HG02981 (cell line): ENCODE data around the gene PDE4D.

Experiments
- ATAC-seq: cut with Tn5 transposase; IDR thresholded peaks from one replicate; pipeline ENCODE4 v1.9.1; 2021; ENCODE audit warnings: mild to moderate bottlenecking, moderate library complexity; ENCODE audit not compliant: unreplicated experiment

Gene PDE4D

DNA sequence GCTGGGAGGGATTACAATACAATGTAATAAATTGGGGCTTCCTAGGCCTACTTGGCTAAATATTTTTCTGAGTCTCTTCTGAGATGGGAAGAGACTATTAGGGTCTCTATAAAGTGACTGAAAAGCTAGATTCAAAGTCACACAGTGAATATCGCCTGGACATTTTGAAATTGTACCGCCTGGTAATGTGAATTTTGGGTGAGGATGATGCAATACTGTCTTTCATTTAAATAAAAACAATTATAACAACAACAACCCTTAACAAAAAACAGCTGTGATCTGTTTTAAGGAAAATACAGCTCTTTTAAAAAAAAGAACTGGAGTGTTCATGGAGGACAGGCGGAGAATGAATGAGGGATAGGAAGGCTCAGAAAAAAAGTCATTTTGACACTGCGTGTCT lies 695.6 kb downstream of the PDE4D start:
- ATAC-seq = no peak

DNA sequence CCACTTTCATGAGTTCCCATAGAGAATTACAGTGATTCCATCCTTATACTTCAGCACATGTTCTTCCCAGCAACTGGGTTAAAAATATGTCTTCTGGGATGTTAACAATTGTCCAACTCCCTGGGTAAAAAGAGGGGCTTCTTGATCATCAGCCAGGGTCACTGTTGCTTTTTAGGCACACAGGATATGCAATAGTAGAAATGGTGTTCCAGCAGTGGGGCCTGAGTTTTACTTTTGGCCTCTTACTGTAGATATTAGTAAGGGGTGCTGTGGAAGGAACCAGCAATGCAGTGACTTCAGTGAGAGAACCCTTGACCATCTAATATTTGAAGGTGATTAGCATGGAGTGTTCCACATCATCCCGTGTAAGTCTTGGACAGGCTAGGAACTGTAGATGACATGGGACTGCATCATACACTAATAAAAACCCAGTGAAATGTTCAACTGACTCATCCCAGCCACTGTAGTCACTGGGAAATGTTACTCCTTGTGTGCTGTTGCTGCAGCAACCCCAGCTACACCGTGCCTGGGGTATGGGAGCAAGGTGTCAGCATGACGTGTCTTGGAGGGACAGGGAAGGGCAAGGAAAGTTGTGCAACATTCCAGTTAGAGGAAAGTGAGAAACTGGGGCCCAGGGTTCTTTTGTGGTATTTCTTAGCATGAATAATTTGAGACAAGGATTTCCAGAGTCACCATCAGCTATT lies 699.8 kb downstream of the PDE4D start:
- ATAC-seq = no peak

DNA sequence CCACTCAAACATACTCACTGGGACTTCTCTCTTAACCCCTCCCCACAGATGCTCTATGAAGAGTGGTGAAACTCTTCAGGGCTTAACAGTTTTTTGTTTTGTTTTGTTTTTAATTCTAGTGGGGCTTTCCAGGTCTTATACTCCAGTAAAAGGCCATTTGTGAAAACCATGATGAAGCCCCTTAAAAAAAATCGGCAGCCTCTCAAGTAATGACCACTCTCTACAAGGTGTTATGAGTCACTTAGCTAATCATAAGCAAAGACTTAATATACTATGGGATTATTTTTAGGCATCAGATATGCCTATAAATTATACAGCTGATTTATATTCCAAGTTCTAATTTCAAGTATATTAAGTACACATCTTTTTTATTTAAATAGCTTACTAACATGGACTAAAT lies 702.8 kb downstream of the PDE4D start:
- ATAC-seq = no peak

DNA sequence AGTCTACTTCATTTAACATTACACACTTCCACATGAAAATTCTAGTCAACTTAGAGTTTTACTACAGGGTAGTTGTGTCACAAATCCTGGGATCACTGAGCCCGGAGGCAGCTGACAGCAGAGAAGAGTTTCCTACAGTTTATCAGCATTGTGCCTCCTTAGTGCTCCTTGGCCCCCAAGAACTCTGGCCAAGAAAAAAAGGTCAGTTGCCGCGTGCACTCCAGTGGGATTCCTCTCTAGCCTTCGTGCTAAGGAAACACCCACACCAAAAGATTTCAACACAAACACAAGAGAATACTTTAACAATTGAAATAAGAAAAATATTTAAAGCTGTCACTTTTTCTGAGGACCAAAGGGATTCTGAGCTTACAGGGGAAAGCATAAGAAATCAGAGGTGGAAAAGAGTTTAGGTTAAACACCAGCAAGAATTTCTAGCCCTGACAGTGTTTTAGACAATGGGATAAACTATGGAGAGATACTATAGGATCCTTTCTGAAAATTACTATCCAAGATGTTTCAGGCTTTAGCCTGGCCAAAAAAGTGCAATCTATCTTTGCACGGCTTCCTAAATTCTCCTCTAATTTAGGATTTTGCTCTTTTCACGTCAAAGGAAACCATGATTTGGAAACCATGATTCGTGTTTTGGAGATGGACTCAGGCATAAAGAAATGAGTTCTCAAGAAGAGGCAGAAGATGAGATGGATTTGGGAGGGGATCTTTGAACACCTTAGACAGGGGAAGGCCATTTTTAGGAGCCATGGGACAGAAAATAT lies 703.9 kb downstream of the PDE4D start:
- no peak for ATAC-seq

DNA sequence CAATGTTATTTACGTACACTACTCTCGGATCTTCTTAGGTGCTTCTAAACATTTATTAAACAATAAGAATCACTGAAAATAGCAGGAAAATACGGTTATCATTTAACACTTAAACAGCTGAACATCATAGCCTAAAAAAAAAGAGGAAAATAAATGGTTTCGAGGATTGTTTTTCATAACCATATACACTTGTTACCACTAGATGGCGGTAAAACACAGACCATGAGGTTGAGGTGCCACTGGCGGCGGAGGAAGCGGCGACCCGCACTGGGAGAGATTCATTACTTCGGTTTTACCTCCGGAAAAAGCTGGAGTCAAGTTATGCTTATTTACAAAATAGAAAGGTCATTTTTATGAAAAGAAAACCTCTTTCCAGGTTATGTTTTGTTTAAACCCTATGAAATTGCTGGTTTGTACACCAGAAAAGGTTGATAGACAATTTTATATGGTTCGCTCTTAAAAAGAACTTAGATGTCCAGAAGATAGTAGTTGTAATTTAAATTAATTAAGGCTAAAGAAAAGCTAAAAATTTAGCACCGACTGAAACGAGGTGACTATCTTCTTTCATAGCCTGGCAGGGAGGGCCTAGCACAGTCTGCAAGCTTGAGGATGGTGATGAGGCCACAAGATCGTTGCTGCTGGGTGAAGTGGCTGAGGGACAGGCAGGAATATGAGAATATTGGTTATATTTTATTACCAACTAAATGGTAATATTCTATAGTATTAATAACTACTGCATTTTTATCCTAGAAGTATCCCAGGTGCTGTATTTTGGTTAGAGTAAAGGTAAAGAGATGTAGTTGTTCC lies 704.9 kb downstream of the PDE4D start:
- peak; percentile 69 for ATAC-seq

DNA sequence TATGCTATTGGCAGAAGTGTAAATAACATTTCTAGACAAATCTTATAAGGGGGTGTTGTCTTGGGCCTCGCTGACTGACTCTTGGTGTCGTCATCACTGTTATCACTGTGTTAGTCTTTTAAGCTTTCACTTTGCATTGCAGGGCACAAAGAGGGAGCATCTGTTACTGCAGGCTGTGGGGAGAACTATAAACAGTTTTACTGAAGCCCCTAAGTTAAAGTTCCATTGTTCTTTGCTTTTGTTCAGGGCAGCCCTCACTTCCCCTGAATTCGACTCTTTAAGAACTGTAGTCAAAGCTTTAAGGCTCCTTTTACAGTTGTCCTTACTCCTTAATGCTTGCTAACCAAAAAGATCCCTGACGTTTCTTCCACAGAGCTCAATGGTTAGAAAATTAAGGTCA lies 705.7 kb downstream of the PDE4D start:
- ATAC-seq = no peak

DNA sequence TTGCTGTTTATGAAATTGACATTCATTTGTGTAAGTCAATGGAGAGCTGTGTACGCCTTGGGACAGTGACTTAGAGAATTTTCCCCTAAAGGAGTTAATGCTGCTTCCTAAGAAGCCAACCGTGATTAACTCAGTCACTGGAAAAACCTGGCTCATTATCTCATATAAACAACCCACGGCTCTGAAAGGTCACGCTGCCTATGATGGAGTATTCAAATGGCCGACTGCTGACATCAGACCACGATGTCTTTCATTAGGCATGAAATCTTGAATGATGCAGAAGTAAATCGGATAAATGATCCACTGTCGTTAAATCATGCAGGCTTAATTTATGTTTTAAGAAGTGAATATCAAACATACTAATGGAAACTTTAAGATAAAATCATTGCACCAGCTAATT lies 706.9 kb downstream of the PDE4D start:
- ATAC-seq = no peak

DNA sequence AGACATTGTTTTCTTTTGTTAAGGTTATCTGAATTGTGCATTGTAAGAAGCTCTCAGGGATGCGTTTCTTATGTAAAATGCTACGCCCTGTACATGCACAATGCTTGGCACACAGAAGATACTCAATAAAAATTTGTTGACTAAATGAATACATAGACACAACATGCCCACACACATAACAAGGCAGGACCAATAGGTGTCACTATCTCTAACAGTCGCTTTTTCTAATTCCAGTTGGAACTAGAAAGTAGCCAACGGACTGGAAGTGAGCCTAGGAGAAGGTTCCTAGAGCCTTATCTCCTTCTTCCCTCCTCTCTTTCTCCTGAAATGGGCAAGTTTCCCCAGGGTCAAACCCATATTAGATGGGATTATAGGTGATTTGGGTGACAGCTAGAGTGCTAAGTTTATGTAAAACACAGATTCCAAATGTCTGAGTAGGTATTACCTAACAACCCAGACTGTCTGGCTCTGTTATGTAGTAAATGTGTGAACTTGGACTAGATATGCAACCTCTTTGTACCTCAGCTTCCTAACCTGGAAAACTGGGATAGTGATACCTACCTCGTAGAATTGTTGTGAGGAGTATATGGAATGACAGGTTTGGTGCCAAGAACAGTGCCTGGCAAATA lies 707.7 kb downstream of the PDE4D start:
- no peak for ATAC-seq

DNA sequence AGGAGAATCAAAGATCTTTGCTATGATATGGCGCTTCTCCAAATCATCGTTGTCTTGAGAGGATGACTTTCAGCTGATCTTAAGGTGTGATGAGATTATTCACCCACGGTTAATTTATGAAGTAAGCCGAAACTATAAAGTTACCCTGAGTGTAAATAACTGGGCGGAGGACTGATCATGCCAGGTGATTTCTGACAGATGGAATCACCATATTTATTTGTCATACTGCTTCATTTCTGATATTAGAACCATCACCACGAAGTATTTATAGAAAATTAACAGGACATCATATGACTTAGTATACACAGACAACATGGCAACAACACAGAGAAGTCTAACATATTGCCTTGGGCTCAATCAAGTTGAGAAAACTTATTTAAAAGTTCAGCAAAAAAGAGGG lies 708.8 kb downstream of the PDE4D start:
- ATAC-seq = no peak

DNA sequence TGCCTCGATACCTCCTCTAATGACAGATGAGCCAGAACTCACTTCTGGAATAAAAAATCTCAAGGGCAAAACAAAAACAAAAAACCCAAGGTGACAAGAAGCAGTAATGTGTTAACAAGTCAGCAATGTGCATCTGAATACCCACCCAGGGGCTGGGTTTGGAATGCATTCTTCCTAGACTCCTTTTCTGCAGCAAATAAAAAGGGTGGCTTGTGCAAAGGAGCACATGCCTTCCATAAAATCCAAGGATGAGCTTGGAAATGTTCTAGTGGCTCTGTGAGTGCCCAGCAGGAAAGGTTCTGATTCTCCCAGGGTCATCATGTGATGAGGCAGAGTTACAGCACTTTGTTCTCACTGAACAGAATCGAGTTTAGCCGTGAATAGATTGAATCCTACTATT lies 710.8 kb downstream of the PDE4D start:
- no peak for ATAC-seq

DNA sequence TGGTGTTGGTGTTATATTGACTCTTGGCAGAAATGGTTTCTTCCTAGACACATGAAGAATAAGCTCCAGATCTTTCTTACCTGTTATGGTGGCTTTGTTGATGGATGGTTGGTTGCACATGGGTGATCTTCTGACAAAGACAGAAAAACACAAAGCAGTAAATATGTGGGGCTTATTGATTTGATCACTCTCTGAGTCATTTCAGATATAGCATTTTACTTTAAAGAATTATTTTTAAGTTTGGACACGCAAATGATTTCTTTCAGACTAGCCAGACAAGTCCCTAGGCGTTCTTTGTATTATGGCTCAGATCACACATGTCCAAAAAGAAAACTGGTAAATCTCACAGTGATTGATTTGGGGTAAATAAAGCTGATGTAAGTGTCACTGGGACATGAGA lies 713.0 kb downstream of the PDE4D start:
- ATAC-seq = peak; percentile 71

DNA sequence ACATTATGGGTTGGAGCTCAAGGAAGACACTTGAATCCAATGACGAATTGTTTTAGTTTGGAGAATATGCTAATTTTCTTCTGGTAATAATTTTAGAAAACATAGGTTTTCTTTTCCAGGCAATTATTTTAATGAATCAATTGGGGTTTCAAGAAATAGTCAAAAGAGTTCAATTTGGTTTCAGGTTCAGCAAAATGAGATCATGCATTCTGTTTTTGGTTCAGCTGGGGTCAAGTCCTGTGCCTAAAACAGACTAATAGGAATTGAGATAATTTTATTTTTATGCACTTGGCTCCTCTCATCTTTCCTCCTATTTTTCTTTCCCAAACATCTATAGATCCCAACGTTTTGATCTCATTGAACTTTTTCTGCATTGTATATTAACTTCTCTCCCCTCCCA lies 713.8 kb downstream of the PDE4D start:
- ATAC-seq = no peak

DNA sequence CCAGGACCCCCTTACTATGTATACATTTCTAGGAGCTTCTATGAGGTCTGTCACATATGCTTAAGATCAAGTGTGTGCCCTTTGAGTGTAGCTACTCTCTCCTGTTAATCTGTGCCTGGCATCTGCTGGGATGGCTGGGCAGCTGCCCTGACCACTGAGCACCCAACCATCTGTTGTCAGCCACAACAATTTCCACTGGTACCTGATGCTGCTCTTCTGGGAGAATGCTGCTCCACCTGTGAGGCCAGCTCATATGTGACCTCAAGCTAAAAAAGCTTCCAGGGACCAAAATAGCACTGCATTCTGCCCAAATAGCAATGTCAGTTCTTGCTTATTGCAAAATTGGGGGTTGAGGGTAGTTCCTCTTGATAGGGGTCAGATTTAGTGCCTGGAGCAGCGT lies 715.0 kb downstream of the PDE4D start:
- ATAC-seq = no peak

DNA sequence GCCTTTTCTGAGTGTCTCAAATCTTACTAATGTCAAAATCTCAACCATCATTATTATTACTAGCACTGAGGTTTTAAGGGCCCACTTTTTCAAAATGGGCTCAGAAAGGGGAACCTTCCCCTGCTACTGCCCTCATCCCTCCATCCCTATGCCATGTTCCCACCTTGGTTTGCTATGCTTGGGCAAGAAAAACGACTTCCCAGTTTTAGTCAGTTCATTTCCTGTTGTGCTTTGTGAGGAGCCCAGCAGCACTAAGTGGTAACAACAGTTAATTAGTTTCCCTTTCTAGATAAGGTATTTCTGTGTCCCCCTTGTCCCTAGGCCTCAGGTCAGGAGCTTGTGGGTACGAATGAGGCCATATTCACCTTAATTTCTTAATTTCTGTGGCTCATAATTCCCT lies 715.5 kb downstream of the PDE4D start:
- ATAC-seq = no peak

DNA sequence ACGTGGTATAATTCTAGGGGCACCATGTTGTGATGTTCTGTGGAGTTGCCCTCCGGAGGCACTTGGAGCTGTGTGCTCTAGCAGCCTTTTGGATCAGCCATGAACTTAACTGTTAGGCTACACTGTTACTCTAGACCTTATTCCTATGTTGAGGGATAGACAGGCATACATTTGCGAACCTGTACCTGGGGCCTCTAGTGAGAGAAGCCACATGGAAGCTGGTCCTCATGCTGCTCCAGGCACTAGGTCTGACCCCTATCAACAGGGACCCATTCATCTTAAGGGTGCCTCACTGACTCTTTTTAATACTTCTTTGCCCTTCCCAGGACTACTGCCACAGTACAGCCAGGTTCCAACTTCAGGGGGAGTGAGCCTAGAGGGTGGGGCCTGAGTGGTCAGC lies 715.9 kb downstream of the PDE4D start:
- ATAC-seq = no peak

DNA sequence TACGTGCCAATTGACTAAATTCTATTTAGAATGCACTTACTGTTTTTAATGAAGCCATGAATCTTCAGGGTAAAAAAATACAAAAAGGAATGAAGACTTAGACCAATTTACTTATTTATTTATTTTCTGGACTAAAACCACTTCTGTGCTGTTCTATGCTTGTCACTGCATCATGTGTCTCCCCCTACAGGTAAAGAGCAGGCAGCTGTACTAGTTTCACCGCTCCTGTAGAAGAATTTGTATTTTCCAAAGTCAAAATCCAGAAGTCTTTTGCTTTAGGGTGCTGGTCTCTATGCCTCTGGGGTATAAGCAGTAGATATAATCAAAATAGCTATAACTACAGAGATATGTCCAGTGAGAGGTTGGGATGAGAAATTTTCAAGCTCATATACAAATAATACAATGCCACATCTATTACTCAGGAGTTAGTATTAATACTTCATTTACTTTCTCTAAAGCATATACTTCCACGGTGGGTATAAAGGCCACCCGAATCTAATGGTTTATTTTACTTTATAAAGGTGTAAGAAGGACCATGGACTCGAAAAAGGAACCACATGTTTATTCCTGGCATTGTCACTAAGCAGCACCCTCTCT lies 719.2 kb downstream of the PDE4D start:
- ATAC-seq = peak; percentile 44

DNA sequence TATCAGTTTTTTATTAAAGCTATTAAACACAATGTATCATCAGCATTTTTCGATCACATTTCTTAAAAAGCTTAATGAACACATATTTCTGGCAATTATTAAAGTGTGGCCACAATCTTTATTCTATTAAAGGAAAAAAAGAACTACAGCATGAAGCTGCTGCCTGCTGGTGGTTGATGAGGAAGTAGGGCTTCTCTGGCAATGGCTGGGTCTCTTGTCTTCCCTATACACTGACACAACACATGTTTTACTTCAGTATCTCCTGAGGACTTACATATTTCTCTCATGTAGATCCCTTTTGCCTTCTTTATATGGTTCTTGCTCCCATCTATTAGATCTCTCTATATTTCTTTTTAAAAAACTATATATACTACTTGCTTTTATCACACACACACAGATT lies 719.9 kb downstream of the PDE4D start:
- ATAC-seq = no peak

DNA sequence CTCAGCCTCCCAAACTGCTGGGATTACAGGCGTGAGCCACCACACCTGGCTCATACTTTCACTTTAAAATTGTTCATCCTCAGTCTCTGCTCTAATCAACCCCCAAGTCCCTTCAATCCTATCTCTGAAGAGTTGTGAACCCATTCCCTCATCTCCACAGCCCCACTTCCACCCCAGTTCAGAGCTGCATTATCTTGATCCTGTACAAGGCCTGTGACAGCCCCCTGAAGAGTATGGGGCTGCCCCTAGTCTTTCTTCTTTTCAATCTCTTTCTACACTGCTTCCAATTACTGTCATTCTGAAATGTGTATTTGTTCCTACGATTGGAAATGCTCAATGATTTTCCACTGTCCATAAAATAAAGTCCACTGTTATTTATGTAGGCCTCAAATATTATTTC lies 722.4 kb downstream of the PDE4D start:
- ATAC-seq = no peak

DNA sequence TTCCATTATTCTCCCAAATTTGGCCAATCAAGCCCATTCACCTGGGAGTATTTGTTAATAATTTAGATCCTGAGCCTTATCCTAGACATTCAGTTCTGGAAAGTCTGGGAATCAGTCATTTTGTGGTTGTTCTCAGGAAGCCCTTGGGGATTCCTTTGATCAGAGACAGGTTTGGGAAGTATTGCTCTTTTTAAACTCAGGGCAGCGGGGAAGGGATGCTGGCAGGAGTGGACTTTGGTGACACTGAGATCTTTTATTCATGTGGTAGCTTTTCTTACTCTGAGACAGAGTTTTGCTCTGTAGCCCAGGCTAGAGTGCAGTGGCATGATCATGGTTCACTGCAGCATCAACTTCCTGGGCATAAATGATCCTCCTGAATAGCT lies 723.8 kb downstream of the PDE4D start:
- ATAC-seq = no peak

DNA sequence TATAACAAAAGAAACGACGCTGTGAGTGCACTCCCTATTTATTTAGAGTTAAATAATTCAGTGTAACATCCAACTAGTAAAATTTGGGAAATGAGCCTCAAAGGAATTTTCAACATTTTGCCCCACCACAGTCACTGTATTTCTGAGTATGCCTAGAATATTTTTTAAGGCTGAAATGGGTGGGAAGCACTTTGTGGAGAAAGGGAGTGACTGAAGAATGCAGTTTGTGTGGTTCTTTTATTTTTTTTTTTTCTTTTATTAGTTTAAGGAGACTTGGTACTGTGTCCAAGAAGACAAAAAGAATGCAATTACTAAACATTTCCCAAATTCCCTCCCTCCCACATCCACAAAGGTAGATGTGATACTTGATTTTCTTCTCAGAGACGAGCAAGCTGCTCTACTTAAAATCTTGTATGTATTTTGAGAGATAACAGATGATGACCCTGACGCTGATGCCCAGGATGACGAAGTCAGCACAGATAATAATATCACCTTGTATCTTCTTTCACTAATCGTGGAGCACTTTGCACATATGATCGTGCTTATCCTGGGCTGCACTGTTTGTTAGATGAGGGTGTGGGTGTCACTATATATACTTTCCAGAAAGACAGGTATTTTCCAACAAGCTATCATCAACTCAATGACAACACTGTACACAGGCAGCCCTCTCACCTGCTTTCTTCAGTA lies 724.3 kb downstream of the PDE4D start:
- no peak for ATAC-seq
